Fibroblast of skin of abdomen (primary cell): ENCODE measurements around the gene ARMC5.
A peak's percentile ranks its signal among the peaks of the same experiment; 100 is the strongest.

Experiments
- DNase-seq: peaks from one replicate; pipeline ENCODE4 v3.0.0-alpha.2; 2013

The ARMC5 gene

GRCh38 chr16:31461921-31462804 is 2.9 kb downstream of the ARMC5 start:
- DNase-seq: no peak

DNA sequence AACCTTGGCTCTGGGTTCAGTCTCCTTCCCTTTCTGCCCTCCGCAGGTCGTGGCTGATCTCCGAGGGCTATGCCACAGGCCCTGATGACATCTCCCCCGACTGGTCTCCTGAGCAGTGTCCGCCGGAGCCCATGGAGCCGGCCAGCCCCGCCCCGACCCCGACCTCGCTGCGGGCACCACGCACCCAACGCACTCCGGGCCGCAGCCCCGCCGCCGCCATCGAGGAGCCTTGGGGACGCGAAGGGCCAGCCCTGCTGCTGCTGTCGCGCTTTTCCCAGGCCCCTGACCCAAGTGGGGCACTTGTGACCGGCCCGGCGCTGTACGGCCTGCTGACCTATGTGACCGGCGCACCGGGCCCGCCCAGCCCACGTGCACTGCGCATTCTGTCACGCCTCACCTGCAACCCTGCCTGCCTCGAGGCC is 5.1 kb downstream of the ARMC5 start:
- DNase-seq: no peak

- DNase-seq: no peak
Measured at GRCh38 chr16:31464781-31465260, 5.5 kb downstream of the ARMC5 start.

DNA sequence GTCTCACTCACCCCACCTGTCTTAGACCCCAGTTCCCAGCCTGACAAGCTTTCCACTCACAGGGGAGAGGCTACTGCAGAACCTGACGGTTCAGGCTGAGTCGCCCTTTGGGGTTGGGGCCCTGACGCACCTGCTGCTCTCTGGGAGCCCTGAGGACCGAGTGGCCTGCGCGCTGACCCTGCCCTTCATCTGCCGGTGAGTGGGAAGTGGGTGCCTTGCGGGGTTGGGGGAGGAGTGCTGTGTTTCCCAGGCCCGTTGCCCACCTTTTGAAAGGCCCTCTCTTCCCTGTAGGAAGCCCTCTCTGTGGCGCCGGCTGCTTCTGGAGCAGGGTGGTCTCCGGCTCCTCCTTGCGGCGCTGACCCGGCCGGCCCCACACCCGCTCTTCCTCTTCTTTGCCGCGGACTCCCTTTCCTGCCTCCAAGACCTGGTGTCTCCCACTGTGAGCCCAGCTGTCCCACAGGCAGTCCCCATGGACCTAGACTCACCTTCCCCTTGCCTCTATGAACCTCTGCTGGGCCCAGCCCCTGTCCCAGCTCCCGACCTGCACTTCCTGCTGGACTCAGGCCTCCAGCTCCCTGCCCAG is 6.6 kb downstream of the ARMC5 start:
- no peak for DNase-seq

DNA sequence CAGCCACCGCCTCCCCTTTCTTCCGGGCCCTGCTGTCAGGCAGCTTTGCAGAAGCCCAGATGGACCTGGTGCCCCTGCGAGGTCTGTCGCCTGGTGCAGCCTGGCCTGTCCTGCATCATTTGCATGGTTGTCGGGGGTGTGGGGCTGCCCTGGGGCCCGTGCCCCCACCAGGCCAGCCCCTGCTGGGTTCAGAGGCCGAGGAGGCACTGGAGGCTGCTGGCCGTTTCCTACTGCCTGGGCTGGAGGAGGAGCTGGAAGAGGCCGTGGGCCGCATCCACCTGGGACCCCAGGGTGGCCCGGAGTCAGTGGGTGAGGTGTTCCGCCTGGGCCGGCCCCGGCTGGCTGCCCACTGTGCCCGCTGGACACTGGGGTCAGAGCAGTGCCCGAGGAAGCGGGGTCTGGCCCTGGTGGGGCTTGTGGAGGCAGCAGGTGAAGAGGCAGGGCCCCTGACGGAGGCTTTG is 7.1 kb downstream of the ARMC5 start:
- DNase-seq: no peak

GRCh38 chr16:31467151-31467773 is 8.0 kb downstream of the ARMC5 start:
- DNase-seq: no peak

DNA sequence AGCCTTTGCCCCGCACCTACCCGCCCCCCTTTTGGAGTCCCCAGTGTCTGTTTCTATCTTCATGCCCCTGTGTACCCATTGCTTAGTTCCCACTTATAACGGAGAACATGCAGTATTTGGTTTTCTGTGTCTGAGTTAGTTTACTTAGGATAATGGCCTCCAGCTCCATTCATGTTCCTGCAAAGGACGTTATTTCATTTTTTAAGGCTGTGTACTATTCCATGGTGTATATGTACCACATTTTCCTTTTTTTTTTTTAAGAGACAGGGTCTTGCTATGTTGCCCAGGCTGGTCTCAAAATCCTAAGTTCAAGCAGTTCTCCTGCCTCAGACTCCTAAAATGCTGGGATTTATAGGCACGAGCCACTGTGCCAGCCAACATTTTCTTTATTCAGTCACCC is 8.6 kb downstream of the ARMC5 start:
- DNase-seq: no peak

GRCh38 chr16:31470615-31471014 is 11.3 kb downstream of the ARMC5 start:
- no peak for DNase-seq

DNA sequence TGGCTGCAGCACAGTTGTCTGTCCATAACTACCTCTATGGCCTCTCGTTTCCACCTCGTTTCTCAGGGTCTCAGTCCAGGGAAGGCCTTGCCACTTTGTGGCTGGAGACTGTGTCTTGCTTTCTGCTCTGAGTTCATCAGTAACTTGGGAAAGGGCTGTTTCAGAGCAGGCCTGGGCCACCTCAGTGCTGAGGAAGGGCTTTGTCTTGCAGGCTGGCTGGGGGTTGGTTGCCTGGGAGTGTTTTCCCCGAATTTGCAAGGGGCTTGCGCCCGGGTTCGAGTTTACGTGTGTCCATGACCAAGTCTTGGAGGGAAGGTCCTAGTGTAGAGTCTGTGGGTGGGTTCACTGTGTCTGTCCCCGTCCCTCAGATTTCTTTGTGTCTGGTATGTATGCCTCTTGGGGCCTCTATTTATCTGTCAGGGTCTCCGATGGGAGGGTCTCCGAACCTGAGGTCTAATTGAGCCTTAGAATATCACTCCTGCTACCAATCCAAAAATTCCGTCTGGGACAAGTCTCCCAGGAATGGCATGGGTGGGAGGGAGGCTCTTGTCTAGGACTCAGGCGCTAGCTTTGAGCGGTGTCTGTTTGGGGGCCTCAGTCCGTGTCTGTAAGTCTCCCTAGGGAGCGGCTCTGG is 12.1 kb downstream of the ARMC5 start:
- DNase-seq: no peak

DNA sequence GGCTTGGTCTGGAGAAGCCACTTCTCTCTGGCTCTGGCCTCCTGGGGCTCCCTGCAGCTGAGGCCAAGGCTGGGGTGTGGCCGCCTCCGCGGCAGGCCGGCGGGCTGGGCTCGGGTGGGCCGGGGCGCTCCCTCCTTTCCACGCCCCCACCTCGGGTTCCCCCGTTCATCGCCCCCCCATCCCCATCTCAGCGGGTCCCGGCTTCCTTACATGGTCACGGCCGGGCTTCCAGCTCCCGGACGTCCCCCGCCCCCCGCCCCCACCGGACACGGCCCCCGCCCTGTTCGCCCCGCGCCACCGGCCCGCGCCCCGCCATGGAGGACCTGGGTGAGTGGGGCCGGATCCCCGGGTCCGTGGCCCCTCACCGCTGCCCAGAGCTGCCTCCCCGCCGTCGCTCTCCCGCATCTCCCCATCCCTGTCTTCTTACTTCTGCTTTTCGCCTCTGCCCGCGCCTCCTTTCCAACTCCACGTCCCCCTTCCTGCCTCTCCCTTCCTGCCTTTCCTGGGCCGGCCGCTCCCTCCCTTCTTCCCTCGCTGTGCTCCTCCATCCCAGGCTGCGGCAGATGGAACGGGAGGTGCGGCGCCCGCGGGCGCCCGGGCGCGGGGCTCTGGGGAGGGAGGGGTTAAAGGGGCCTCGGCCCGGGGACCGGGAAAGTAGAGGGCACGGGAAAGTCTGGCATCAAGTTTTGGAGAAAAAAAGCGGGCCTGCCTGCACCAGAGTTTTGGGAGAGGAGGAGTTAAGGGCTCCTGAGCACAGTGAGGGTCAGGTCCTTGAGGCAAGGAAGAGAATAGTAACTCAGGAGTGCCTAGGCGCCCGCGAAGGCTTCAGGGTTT is 12.8 kb downstream of the ARMC5 start, which contains the start of gene TGFB1I1:
TGFB1I1 (plus strand) TSS at position 278 of the 834 bp plus-strand sequence; CDS start at position 315, 37 bp downstream.
- DNase-seq: peak; percentile 94

DNA sequence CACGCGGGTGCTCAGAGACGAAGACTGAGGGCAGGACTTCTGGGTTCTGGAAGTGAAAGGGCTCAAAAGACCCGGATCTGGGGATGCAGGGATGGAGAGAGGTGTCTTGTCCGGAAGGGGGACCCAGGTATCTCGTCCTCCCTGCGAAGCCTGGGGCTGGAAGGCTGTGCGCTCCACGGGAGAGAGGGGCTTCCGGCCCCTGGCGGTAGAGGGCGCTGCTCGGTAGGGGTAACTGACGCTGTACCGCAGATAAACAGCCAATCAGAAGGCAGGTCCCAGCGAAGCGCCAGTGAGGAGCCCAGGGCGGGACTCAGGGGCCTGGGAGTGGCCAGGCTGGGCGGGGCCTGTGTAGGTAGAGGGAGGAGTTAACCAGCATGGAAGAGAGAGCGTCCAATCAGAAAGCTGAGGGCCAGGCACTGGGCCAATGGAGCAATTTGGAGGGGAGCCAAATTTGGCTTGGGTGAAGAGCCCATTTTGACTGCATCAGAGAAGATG is 13.5 kb downstream of the ARMC5 start:
- DNase-seq: peak; percentile 95

- no peak for DNase-seq
Measured at GRCh38 chr16:31473264-31473984, 14.1 kb downstream of the ARMC5 start.

GRCh38 chr16:31474173-31474714 is 14.9 kb downstream of the ARMC5 start:
- peak; percentile 83 for DNase-seq

- DNase-seq: no peak
Measured at GRCh38 chr16:31474773-31475738, 15.8 kb downstream of the ARMC5 start.

GRCh38 chr16:31475946-31476302 is 16.6 kb downstream of the ARMC5 start:
- no peak for DNase-seq

- no peak for DNase-seq
Measured at GRCh38 chr16:31476303-31477219, 17.3 kb downstream of the ARMC5 start.

- DNase-seq: no peak
Measured at GRCh38 chr16:31477220-31478216, 18.2 kb downstream of the ARMC5 start.
